Right hindlimb (tissue), 1 donor: Measurements from ENCODE around the gene MARCHF4.

Experiments
- DNase-seq: peaks from one replicate; pipeline ENCODE4 v3.0.0-alpha.2; 2018

Gene MARCHF4

GRCh38 chr2:216371721-216372702 is at the start of gene MARCHF4:
Gene MARCHF4 (minus strand): TSS chr2:216372483. CDS start chr2:216370260, 2,223 bp downstream.
- peak; percentile 88 for DNase-seq

GRCh38 chr2:216420367-216421101 is 48.3 kb upstream of the MARCHF4 start:
- DNase-seq: no peak

GRCh38 chr2:216418981-216419380 is 46.7 kb upstream of the MARCHF4 start:
- no peak for DNase-seq

GRCh38 chr2:216416571-216417307 is 44.5 kb upstream of the MARCHF4 start:
- DNase-seq: no peak

- peak; percentile 54 for DNase-seq
Measured at GRCh38 chr2:216415541-216415940, 43.3 kb upstream of the MARCHF4 start.

- DNase-seq: no peak
Measured at GRCh38 chr2:216414772-216415319, 42.6 kb upstream of the MARCHF4 start.

- DNase-seq: no peak
Measured at GRCh38 chr2:216413882-216414281, 41.6 kb upstream of the MARCHF4 start.

GRCh38 chr2:216412022-216412999 is 40.0 kb upstream of the MARCHF4 start, which contains the start of gene SMARCAL1:
Gene SMARCAL1 (plus strand): TSS chr2:216412484. CDS start chr2:216414705, 2,221 bp downstream.
- DNase-seq: peak; percentile 99

- no peak for DNase-seq
Measured at GRCh38 chr2:216410550-216410949, 38.3 kb upstream of the MARCHF4 start.

- DNase-seq: no peak
Measured at GRCh38 chr2:216408426-216409290, 36.4 kb upstream of the MARCHF4 start.

- DNase-seq: no peak
Measured at GRCh38 chr2:216406826-216407225, 34.5 kb upstream of the MARCHF4 start.

GRCh38 chr2:216405588-216405987 is 33.3 kb upstream of the MARCHF4 start:
- no peak for DNase-seq

GRCh38 chr2:216404010-216404618 is 31.8 kb upstream of the MARCHF4 start:
- no peak for DNase-seq

- DNase-seq: no peak
Measured at GRCh38 chr2:216402751-216403150, 30.5 kb upstream of the MARCHF4 start.

GRCh38 chr2:216399621-216400020 is 27.3 kb upstream of the MARCHF4 start:
- DNase-seq: no peak

GRCh38 chr2:216394881-216395280 is 22.6 kb upstream of the MARCHF4 start:
- no peak for DNase-seq

- no peak for DNase-seq
Measured at GRCh38 chr2:216392945-216393840, 20.9 kb upstream of the MARCHF4 start.

GRCh38 chr2:216392018-216392562 is 19.8 kb upstream of the MARCHF4 start:
- no peak for DNase-seq
